ENCODE results near the gene BBS2. TPM values are rescaled to one million over a fixed set of nuclear protein-coding genes. Genes with fewer than 3 reads are reported as not detected.

The BBS2 gene
- total RNA-seq = 10 to 100 TPM; 26.9 to 33.4 (median 30.2) TPM
- long read RNA-seq, donor 1, transcript BBS2-201 (17 exons, 2,963 nt) = major isoform, 23 of 39 reads
- long read RNA-seq, donor 1, partial matches to known transcripts = 0 of 39 reads
- long read RNA-seq, donor 1, other reads (novel, unspliced or antisense) = 16 of 39 reads
- long read RNA-seq, donor 2, partial matches to known transcripts = 0 of 7 reads
- long read RNA-seq, donor 2, other reads (novel, unspliced or antisense) = 4 of 7 reads

GRCh38 chr16:56519459-56520250, at the start of gene BBS2:
BBS2 (minus strand) TSS chr16:56520024; CDS start chr16:56519862, 162 bp downstream.
- Histone ChIP-seq H3K4me3 (peak within 1 kb of the TSS; percentile 78), H3K36me3 (ENCODE audit: low read depth) (no peaks in the 10 kb centered on the region), H3K4me1 (ENCODE audit: low read depth) (peaks cover 4% of the 10 kb centered on the region), H3K9me3 (no peaks in the 10 kb centered on the region)
- ATAC-seq (peak; percentile 98), DNase-seq (peak; percentile 93 to 96 (median 95))
- TF ChIP-seq, protein P1, sequence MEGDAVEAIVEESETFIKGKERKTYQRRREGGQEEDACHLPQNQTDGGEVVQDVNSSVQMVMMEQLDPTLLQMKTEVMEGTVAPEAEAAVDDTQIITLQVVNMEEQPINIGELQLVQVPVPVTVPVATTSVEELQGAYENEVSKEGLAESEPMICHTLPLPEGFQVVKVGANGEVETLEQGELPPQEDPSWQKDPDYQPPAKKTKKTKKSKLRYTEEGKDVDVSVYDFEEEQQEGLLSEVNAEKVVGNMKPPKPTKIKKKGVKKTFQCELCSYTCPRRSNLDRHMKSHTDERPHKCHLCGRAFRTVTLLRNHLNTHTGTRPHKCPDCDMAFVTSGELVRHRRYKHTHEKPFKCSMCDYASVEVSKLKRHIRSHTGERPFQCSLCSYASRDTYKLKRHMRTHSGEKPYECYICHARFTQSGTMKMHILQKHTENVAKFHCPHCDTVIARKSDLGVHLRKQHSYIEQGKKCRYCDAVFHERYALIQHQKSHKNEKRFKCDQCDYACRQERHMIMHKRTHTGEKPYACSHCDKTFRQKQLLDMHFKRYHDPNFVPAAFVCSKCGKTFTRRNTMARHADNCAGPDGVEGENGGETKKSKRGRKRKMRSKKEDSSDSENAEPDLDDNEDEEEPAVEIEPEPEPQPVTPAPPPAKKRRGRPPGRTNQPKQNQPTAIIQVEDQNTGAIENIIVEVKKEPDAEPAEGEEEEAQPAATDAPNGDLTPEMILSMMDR (IDR thresholded peaks at IDR 0.05) = no peak
- intact Hi-C loops (cut with DNase I, micrococcal nuclease) = loop anchor here in 1 of 2 donors (10.0 kb wide), 1 partner anchor 85 kb away; the partner anchor contains the start of gene MT2A

- ATAC-seq = no peak
- DNase-seq = no peak
- no peaks in the 10 kb centered on the region for H3K36me3 ChIP-seq (ENCODE audit: low read depth)
- TF ChIP-seq, protein P1 (IDR thresholded peaks at IDR 0.05) = no peak
- intact Hi-C loops (cut with DNase I, micrococcal nuclease) = no loop called here
- H3K4me1 ChIP-seq (ENCODE audit: low read depth) = no peaks in the 10 kb centered on the region
- H3K9me3 ChIP-seq = no peaks in the 10 kb centered on the region
- H3K4me3 ChIP-seq = no peak within 1 kb of the TSS
Measured at GRCh38 chr16:56564793-56565477, 45.1 kb upstream of the BBS2 start, which contains the start of gene MT4. MT4 (plus strand) TSS chr16:56565073; CDS start chr16:56565129, 56 bp downstream.

GRCh38 chr16:56561126-56561525, 41.3 kb upstream of the BBS2 start:
- no peaks in the 10 kb centered on the region for H3K36me3 ChIP-seq (ENCODE audit: low read depth)
- no peak for ATAC-seq
- H3K4me1 ChIP-seq (ENCODE audit: low read depth) = no peaks in the 10 kb centered on the region
- intact Hi-C loops (cut with DNase I, micrococcal nuclease) = no loop called here
- H3K9me3 ChIP-seq = no peaks in the 10 kb centered on the region
- H3K4me3 ChIP-seq = no peak overlapping the region
- TF ChIP-seq, protein P1 (IDR thresholded peaks at IDR 0.05) = no peak
- DNase-seq = no peak

DNA sequence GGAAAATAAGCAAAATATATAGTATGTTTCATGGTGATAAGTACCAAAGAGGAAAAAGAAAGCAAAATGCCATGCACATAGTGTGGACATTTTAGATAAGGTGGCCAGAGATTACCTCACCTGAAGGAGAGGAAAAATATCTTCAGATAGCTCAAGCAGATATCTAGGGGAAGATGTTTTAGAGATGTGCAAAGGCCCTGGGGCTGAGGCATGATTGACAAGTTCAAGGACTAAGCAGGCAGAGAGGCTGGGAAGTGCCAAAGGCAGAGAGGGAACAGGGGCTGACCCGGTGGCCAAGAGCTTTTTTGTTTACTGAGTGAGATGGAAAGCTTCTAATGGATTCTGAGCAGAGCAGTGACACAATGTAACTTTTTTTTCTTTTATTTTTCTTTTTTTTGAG, 40.6 kb upstream of the BBS2 start:
- TF ChIP-seq, protein P1 (IDR thresholded peaks at IDR 0.05) = no peak
- no peaks in the 10 kb centered on the region for H3K36me3 ChIP-seq (ENCODE audit: low read depth)
- H3K4me3 ChIP-seq = no peak overlapping the region
- intact Hi-C loops (cut with DNase I, micrococcal nuclease) = no loop called here
- no peaks in the 10 kb centered on the region for H3K9me3 ChIP-seq
- no peak for DNase-seq
- no peaks in the 10 kb centered on the region for H3K4me1 ChIP-seq (ENCODE audit: low read depth)
- no peak for ATAC-seq

GRCh38 chr16:56559109-56559508, 39.3 kb upstream of the BBS2 start:
- ATAC-seq (no peak), DNase-seq (no peak)
- Histone ChIP-seq H3K36me3 (ENCODE audit: low read depth) (no peaks in the 10 kb centered on the region), H3K4me3 (no peak overlapping the region), H3K9me3 (no peaks in the 10 kb centered on the region), H3K4me1 (ENCODE audit: low read depth) (no peaks in the 10 kb centered on the region)
- intact Hi-C loops (cut with DNase I, micrococcal nuclease) = no loop called here
- TF ChIP-seq, protein P1 (IDR thresholded peaks at IDR 0.05) = no peak

All from mucosa of descending colon (tissue), 3 donors.